C4-2B (cell line): Measurements from ENCODE around the gene GALK2.

Source experiments
- ZFX ChIP-seq: fragments of 450-650 bp; IDR thresholded peaks from 2 replicates; pipeline ENCODE4 v1.6.1; 2017
- TF ChIP-seq, protein P1 (sequence below): fragments of 450-650 bp; conservative IDR thresholded peaks from 2 replicates; pipeline ENCODE4 v1.5.1; 2017; ENCODE audit warnings: mild to moderate bottlenecking

DNA sequence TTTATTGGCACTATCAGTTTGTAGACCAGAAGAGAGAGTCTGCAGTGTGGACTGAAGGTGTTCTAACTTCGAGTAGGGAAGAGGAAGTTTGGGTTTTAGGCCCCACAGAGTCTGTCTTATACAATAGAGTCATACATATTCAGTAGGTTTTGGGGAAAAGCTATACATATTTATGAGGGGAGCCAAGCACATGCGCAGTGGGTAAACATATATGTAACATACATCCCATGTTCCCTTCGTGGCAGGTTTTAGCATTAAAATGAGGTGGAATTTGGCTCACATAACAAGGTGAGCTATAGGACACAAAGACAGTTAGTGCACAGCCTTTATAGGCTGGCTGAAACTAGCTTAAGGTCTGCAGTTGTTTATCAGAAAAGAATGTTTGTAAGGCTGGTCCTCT lies 4.9 kb downstream of the GALK2 start:
- TF ChIP-seq, protein P1, sequence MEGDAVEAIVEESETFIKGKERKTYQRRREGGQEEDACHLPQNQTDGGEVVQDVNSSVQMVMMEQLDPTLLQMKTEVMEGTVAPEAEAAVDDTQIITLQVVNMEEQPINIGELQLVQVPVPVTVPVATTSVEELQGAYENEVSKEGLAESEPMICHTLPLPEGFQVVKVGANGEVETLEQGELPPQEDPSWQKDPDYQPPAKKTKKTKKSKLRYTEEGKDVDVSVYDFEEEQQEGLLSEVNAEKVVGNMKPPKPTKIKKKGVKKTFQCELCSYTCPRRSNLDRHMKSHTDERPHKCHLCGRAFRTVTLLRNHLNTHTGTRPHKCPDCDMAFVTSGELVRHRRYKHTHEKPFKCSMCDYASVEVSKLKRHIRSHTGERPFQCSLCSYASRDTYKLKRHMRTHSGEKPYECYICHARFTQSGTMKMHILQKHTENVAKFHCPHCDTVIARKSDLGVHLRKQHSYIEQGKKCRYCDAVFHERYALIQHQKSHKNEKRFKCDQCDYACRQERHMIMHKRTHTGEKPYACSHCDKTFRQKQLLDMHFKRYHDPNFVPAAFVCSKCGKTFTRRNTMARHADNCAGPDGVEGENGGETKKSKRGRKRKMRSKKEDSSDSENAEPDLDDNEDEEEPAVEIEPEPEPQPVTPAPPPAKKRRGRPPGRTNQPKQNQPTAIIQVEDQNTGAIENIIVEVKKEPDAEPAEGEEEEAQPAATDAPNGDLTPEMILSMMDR, result no peak
- no peak for TF ChIP-seq ZFX
